Measurements from ENCODE around the gene MSI2. TPM values are rescaled to one million over a fixed set of nuclear protein-coding genes. Genes with fewer than 3 reads are reported as not detected.

The MSI2 gene
- total RNA-seq, 3 donors from 2014 or later, result 13.4 to 89.1 (median 71.1) TPM

DNA sequence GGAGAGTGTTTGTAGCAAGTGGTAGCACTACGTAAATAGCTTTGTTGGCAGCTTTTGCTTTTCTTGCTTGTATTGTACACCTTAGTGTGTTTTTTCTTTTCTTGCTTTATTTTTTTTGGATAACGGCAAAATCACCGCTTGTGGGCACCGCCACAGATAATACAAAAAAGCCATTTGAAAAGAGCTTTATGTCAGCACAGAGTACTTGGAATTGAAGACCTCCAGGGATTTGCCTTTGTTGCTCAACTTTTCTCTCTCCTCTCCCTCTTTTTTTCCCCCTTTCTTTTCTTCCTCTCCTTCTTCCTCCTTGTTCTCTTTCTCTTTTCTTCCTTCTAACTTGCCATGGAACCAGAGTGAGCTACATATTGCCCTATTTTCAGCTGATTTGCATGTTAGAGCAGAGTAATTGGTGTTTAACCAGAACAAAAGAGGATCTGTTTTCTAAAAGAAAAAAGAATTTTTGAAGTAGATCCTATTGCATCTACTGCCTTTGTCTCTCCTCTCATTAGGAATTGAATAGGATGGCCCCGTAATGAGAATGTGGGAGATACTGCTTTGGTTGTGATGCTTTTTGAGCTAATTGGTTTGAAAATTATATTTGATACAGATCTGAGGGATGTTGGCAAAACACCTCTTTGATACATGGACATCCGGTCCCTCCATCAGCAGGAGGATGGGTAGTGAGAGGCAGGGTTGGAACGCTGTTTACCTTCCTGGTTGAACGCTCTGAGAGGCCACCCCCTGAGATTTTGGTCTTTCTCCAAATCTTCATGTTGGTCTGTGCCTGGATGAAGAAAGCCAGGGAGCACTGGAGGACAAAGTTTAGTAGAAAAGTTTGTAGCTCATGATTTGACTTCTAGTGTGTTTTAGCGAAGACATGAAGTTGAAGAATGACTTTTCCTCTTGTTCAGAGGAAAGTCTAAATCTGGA, 85.6 kb downstream of the MSI2 start:
- Histone ChIP-seq H3K36me3 (no peaks in the 10 kb centered on the region), H3K4me3 (no peak overlapping the region), H3K4me1 (no peaks in the 10 kb centered on the region), H3K27me3 (no peaks in the 10 kb centered on the region), H3K27ac (peak overlapping the region in 1 of 2 donors; percentile 48), H3K9me3 (no peaks in the 10 kb centered on the region)
- intact Hi-C loops (cut with DNase I; ENCODE audit: low total_unique reads), result no loop called here
- TF ChIP-seq POLR2A (IDR thresholded peaks at IDR 0.05) (no peak), POLR2AphosphoS5 (IDR thresholded peaks at IDR 0.05) (no peak)
- TF ChIP-seq, protein P1, sequence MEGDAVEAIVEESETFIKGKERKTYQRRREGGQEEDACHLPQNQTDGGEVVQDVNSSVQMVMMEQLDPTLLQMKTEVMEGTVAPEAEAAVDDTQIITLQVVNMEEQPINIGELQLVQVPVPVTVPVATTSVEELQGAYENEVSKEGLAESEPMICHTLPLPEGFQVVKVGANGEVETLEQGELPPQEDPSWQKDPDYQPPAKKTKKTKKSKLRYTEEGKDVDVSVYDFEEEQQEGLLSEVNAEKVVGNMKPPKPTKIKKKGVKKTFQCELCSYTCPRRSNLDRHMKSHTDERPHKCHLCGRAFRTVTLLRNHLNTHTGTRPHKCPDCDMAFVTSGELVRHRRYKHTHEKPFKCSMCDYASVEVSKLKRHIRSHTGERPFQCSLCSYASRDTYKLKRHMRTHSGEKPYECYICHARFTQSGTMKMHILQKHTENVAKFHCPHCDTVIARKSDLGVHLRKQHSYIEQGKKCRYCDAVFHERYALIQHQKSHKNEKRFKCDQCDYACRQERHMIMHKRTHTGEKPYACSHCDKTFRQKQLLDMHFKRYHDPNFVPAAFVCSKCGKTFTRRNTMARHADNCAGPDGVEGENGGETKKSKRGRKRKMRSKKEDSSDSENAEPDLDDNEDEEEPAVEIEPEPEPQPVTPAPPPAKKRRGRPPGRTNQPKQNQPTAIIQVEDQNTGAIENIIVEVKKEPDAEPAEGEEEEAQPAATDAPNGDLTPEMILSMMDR (IDR thresholded peaks at IDR 0.05), result no peak
- no peak for DNase-seq (ENCODE audit: low spot score in 2 of 2)

DNA sequence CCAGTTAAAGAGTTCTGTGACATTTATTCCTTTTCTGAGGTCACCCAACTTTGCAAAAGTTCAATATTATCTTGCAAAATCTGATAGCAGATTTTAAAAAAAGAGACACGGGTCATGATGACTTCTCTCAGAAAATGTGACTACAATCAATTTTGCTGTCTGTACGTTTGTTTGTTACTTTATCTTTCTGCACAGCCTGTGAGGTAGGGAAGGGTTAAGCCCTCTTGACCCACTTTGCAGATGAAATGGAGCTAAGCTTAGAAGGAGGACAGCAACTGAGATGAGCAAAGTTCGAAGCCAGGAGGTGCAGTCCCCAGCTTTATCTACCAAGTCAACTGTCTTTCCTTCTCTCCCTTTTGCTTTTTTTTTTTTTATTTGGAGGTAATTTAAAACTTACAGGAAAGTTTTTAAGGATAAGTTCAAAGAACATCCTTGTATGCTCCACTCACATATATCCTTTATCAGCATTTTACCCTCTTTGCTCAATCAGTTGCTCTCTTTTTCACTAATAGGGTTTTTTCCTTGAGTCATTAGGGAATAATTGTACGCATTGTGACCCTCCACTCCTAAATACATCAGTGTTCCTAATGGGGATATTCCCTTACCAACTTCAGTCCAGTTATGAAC, 86.8 kb downstream of the MSI2 start:
- no peak for TF ChIP-seq POLR2AphosphoS5 (IDR thresholded peaks at IDR 0.05)
- no peak for TF ChIP-seq POLR2A (IDR thresholded peaks at IDR 0.05)
- TF ChIP-seq, protein P1 (IDR thresholded peaks at IDR 0.05), result no peak
- Histone ChIP-seq H3K27ac (no peak overlapping the region), H3K36me3 (no peaks in the 10 kb centered on the region), H3K9me3 (no peaks in the 10 kb centered on the region), H3K27me3 (no peaks in the 10 kb centered on the region), H3K4me3 (no peak overlapping the region), H3K4me1 (no peaks in the 10 kb centered on the region)
- intact Hi-C loops (cut with DNase I; ENCODE audit: low total_unique reads), result no loop called here
- no peak for DNase-seq (ENCODE audit: low spot score in 2 of 2)

DNA sequence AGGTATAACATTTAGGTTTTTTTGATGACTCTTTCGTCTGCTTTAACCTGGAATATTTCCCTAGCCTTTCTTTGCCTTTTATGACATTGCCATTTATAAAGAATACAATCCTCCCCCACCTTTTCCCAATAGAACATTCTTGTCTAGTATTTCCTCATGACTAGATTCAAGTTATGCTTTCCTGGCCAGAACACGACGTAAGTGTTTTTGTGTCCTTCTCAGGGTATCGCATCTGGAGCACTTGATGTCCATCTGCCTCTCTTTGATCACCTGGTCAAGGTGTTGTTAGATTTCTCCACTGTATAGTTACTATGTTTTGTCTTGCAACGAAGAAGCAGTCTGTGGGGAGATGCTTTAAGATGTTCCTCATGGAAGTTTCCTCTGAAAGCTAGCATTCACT, 87.4 kb downstream of the MSI2 start:
- TF ChIP-seq POLR2AphosphoS5 (IDR thresholded peaks at IDR 0.05) (no peak), POLR2A (IDR thresholded peaks at IDR 0.05) (no peak)
- H3K4me1 ChIP-seq, result no peaks in the 10 kb centered on the region
- no peak overlapping the region for H3K27ac ChIP-seq

DNA sequence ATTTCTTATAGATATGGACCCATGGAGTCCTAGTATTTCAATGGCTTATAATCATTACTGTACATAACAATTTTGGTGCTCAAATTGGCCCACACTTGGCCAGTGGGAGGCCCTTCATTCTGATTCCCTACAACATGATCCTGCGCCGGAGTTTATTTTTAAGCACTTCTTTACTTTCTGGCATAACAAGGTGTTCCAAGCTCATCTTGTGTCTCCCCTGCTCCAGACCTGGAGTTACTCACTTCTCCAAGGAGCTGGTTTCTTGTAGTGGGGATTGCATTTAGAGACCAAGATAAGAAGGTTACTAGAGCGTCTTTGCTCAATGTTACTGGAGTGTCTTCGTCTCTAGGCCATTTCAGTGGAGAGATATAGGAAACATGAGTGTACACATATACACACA, 87.9 kb downstream of the MSI2 start:
- H3K4me3 ChIP-seq, result no peak overlapping the region
- intact Hi-C loops (cut with DNase I; ENCODE audit: low total_unique reads), result loop anchor here (2.0 kb wide), 1 partner anchor 139 kb away; no protein-coding TSS in a partner anchor

More for the DNA sequence above, 87.4 kb downstream of the MSI2 start:
- Histone ChIP-seq H3K36me3 (no peaks in the 10 kb centered on the region), H3K27me3 (no peaks in the 10 kb centered on the region), H3K4me3 (no peak overlapping the region), H3K9me3 (no peaks in the 10 kb centered on the region)
- intact Hi-C loops (cut with DNase I; ENCODE audit: low total_unique reads), result loop anchor here (2.0 kb wide), 1 partner anchor 139 kb away; no protein-coding TSS in a partner anchor
- DNase-seq (ENCODE audit: low spot score in 2 of 2), result no peak

DNA sequence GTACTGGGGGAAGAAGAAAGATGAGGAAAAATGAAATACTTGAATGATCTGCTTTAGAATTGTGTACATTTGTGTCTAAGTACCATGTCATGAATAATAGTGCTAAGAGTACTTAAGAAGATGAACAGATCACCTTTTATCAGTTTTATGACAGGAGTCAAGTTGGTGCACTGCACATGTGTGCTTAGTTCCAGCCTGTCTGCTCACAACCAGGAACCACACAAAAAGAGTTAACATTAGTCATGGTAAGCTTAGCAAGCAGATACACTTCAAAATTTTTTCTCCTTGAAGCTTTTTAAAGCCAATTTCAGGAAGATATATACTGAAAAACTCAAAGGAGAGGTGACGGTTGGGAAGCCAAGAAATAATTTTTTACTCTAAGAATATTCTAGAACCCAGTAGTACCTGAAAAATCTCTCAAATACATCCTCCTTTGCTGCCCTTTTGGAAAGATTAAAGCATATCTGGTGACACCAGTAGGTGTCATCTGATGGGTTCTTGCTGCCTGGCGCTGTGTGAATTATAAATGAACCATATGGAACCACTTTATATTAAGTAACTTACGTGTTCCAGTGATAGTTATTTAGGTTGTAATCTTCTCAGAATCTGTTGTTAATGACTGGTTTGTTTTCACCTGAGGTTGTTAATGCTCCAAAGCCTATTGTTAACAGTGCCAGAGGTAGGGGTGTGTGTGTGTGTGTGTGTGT, 93.4 kb downstream of the MSI2 start:
- TF ChIP-seq POLR2A (IDR thresholded peaks at IDR 0.05) (no peak), POLR2AphosphoS5 (IDR thresholded peaks at IDR 0.05) (no peak)
- TF ChIP-seq, protein P1 (IDR thresholded peaks at IDR 0.05), result no peak
- intact Hi-C loops (cut with DNase I; ENCODE audit: low total_unique reads), result no loop called here
- Histone ChIP-seq H3K27me3 (no peaks in the 10 kb centered on the region), H3K9me3 (no peaks in the 10 kb centered on the region), H3K36me3 (no peaks in the 10 kb centered on the region), H3K4me3 (no peak overlapping the region), H3K4me1 (no peaks in the 10 kb centered on the region), H3K27ac (no peak overlapping the region)
- DNase-seq (ENCODE audit: low spot score in 2 of 2), result no peak

More for the DNA sequence above, 87.9 kb downstream of the MSI2 start:
- Histone ChIP-seq H3K36me3 (no peaks in the 10 kb centered on the region), H3K4me1 (no peaks in the 10 kb centered on the region), H3K27ac (no peak overlapping the region), H3K27me3 (no peaks in the 10 kb centered on the region), H3K9me3 (no peaks in the 10 kb centered on the region)
- TF ChIP-seq POLR2A (IDR thresholded peaks at IDR 0.05) (no peak), POLR2AphosphoS5 (IDR thresholded peaks at IDR 0.05) (no peak)
- TF ChIP-seq, protein P1 (IDR thresholded peaks at IDR 0.05), result no peak
- DNase-seq (ENCODE audit: low spot score in 2 of 2), result no peak
